Hepatocyte (in vitro differentiated cells): ENCODE data around the gene PAQR5.

Experiments used
- CTCF ChIP-seq: fragments of 200-600 bp; sonication (generic); IDR thresholded peaks from 2 replicates; pipeline ENCODE4 v1.5.1; 2016; ENCODE audit warnings: antibody characterized with exemption, mild to moderate bottlenecking; ENCODE audit not compliant: poor library complexity
- EZH2 ChIP-seq: fragments of 200-600 bp; sonication (generic); IDR thresholded peaks from 2 replicates; pipeline ENCODE4 v1.6.1; 2016; ENCODE audit warnings: antibody characterized with exemption, mild to moderate bottlenecking, borderline replicate concordance
- EZH2phosphoT487 ChIP-seq: fragments of 200-600 bp; sonication (generic); IDR thresholded peaks from one replicate; pipeline ENCODE4 v1.6.1; 2018; ENCODE audit warnings: antibody characterized with exemption, mild to moderate bottlenecking, low read depth, moderate library complexity; ENCODE audit not compliant: unreplicated experiment, severe bottlenecking

- TF ChIP-seq CTCF, result no peak
- TF ChIP-seq EZH2, result no peak
- TF ChIP-seq EZH2phosphoT487, result no peak
Measured at GRCh38 chr15:69297642-69298353, 914 bp upstream of the PAQR5 start.
